CD4-positive, alpha-beta T cell treated with Interleukin-1 beta for 1 hour (primary cell): ENCODE data around the gene AATF.

Source experiments
- DNase-seq, 2 donors: peaks; one replicate each; pipeline ENCODE4 v3.0.0-alpha.2; 2020 to 2022

AATF gene

DNA sequence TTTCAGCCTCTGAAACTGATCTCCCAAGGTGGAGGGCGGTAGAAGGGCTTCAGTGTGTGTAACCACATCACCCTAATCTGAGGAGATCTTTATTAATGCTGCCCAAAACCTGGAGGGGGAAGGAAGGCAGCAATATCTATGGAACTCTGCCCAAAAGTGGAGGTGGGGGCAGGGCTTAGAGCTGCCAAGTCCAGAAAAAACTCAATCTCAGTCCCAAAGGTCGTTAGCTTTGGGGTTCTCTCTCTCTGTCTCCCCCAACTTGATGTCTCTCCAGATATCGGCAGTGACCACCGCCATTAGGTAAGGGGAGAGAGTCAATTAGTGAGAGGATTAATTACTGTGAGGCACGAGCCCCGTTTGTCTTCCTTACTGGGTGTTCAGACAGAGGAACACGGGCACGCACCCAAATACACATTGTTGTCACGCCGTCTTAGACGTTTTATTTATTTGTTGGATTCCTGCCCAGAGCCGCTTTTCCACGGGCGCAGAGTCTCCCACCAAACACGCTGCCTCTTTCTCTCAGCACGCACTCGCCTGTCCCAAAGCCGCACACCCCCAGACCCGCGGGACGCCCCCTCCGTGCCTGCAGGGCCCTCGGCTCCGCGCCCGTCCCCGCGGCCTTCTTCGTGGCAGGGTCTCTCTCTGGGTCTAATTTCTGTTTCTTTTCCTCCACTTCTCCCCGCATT, 16.9 kb upstream of the AATF start:
- DNase-seq = no peak

GRCh38 chr17:36932383-36932693, 16.4 kb upstream of the AATF start:
- no peak for DNase-seq

DNA sequence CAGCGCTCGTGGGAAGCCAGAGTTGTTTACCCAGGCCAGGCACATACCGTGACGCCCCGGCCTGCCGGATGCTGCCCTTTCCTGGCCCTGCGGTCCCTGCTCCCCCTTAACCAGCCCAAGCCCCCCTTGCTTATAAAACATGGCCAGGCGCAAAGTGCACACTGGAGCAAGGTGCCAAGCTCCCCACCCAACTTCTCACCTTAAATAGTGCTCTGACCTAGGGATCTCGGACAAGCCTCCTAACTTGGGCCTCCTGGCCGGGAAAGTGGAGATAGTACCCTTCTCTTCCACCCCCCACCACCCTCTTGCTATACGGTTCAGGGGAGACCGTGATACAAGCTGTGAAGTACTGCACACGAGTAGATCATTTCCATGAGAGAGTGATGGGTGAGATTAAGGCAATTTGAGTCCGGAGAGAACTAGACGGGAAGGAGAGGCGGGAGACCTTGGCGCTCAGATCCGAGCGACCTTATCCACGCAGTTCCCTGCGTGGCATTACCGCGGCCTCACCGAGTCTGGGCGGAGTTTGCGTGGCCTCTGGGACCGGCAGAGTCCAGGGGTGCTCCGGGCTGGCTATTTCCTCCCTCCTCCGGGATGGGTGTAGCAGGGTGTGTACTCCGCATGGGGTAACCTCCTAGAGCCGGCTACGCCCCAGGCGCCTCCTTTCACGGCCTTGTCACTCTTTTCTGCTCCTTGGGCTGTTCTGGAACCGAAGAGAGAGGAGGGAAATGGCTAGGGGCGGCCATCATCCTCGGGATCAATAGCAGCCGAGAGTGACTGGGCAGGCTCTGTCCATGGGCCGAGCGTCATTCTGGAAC, 15.9 kb upstream of the AATF start:
- no peak for DNase-seq

DNA sequence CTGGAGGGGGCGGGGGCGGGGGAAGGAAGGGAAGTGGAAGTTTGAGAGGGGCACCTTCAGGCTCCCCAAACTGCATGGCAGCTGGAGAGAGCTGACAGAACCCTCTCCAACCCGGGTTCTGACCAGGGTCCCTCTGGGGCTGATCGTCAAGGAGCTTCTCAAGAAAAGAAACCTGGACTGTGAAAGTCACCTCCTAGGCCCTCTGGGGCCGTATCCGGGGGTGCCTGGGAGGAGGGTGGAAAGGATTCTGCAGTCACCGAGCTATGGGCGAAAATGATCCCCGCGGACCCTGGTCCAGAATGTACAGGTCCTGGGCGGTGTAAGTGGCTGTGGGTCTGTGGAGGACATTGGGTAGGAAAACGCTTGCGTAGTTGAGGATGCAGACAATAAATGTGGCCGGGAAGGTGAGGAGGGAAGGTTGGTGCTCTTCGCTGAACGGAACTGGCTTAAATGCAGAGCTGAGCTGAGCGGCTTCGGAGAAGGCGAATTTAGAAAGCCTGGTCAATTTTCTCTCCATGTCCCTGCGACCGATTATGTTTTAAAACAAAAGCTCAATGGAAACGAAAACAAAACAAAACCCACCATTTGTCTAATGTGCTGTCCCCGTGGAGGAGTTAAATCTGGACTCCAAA, 15.1 kb upstream of the AATF start:
- DNase-seq = no peak

GRCh38 chr17:36934144-36934691, 14.5 kb upstream of the AATF start:
- no peak for DNase-seq

DNA sequence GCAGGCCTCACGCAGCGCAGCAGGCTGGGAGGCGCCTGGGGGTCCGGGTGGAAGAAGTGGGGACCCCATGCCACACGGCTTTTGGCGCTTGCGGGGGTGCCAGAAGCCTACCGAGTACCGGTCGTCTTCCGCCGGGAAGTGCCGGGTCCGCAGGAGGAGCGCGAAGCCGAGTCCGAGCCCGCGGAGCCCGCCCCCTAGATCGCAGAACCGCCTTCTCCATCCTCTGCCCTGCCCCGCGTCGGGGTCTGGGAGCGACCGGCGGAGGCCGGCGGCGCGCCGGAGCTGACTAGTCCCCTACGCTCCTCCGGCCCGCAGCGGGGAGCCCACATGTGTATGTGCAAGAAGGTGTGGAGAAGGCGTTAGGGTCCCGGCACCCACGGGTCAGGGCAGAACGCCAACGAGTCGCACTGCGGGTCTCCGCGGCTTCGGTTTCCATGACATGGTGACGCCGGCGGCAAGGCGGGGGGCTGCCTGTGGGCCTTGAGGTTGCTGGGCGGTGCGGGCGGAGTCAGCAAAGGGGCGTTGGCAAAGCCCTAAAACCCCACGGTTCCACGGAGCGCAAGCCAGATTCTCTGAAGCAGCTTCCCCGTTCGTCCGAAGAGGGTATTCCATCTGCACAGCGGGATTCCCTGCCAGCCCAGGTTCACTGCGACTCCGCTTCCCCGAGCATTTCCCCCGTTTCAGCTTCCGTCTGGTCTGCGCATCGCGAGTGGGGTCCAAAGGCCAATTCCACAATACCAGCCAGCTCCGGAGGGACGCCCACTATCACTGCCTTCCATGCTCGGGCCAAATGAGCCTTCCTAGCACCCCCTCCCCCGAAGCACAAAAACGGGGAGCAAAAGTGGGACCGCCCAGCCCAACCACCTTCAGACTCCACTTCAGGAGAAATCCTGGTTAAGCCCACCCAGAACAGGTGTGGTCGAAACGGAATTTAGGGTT, 13.8 kb upstream of the AATF start:
- no peak for DNase-seq

GRCh38 chr17:36935671-36936454, 12.9 kb upstream of the AATF start:
- DNase-seq = no peak

- DNase-seq = no peak
These were observed 12.2 kb upstream of the AATF start for GRCh38 chr17:36936455-36937000.

DNA sequence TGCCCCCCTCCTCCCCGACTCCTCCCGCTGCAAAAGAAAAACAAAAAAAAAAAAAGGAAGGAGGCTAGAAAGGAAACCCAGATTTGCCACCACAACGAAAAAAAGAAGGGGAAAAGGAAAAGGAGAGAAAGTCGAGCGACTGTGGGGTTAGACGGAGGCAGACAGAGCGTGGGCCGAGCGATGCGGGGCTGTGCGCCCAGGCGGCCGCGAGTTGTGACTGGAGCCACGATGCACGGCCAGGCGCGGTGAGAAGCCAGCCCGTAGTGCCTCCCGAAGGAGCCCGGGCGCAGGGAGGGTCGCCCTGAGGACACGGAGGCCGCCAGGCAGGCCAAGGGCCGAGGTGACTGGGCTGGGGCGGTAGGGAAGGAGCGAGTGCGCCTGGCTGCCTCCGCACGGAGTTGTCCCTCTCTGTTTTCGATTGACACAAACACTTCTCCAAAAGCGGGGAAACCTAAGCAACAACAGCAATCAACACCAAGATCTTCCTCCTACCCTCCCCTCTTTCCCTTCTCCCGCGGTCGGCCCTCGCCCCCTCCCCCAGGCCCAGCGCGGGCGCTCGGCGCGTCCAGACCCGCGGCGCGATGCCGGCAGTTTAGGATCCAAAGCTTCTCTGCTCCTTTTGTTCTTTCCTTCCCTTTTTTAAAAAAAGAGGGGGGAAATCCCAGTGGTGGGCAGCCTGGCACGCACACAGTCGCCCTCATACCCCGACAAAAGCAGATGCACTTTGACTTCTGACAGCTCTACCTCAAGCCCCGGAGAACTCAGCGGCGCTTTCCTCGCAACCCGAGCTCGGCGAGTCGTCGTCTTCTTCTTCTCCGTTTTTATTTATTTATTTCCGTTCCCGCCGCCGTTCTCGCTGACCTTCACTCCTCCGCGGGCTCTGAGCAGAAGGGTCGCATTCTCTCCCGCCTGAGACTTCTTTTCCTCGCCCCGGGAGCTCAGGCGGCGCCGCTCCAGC, 11.5 kb upstream of the AATF start, which contains the start of gene LHX1:
LHX1 (plus strand) TSS at position 475 of the 958 bp plus-strand sequence. CDS start 723 bp downstream, outside the sequence.
- DNase-seq = no peak

GRCh38 chr17:36937959-36938565, 10.7 kb upstream of the AATF start:
- DNase-seq = no peak

DNA sequence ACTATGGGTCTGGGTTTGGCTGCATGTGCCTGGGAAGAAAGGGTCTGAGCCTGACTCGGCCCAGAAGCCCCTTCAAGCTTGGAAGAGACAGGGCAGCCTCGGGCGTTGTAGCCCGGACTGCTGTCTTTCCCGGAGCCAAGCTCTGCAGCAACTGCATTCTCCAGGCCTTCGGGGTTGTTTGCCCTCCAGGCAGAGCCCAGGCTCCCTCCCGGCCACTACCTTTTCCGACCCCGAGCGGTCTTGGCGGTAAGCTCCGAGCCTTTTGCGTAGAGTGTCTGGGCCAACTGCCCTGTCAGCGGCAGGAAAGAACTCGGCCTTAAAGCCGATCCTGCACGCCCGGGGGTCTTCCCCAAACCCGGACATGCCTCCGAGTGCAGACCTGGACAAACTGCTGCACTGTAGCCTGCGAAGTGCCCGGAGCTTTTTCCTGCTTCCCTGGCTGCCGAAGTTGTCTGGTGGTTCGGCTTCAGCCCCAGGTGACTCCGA, 10.1 kb upstream of the AATF start:
- DNase-seq = no peak

DNA sequence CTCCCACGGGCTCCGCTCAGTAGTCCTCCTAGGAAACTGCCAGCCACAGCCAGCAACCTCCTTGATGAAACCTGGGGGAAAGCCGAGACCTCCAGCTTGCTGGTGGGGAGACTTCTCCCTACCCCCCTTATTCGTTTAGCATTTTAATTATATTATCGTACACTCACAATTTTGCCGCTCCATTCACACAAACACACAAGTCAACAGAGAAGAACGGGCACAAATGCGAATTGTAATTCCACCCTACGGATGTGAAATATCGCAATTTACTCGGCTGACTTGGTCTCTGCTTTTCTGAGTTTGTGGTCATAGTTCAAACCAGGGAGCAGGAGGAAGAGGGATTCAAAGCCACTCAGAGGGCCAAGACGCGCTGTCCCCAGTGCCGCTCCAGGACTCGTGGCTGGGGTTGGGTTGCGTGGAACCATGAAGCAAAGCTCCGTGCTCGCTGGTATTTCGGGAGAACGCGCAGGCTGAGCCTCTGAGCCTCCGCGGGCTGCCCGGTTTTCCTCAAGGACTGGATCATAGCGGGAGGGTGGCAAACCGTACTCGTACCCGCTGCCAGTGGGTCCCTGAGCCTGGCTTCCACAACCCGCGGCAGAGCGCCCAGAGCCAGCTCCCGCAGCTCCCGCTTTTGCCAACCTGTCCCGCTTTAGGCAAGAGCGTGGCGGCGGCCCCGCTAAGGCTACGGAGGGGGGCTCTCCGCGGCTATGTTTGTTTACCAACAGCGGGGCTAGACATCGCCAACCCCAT, 9.5 kb upstream of the AATF start:
- no peak for DNase-seq

GRCh38 chr17:36939802-36940312, 8.9 kb upstream of the AATF start:
- no peak for DNase-seq

GRCh38 chr17:36940313-36941264, 8.2 kb upstream of the AATF start:
- no peak for DNase-seq

- DNase-seq = no peak
These were observed 7.3 kb upstream of the AATF start for GRCh38 chr17:36941265-36942010.

DNA sequence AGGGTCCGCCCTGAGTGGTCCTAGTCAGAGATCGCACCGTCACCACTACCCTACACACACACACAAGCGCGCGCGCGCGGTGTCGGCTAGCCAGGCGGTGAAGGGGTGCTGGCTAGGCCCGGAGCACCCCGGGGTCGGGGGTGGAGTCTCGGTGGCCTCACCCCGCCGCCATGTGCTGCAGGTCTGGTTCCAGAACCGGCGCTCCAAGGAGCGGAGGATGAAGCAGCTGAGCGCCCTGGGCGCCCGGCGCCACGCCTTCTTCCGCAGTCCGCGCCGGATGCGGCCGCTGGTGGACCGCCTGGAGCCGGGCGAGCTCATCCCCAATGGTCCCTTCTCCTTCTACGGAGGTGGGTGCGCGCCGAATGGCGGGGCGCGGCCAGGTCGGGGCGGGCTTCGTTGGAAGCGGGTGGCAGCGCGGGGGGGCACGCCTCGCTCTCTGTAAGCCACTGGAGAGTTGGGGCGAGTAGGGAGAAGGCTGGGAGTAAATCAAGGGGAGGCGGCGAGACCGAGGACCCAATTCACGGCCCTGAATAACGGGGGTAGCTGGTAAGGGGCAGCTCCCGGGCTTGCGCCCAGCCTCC, 6.6 kb upstream of the AATF start:
- DNase-seq = no peak
